PC-9 (cell line): Measurements from ENCODE around the gene DNAJB6.

Experiments
- CTCF ChIP-seq: fragments of 200-600 bp; sonication (generic); conservative IDR thresholded peaks from 2 replicates; pipeline ENCODE4 v1.6.1; 2017; ENCODE audit warnings: mixed run types, antibody characterized with exemption, mild to moderate bottlenecking, moderate library complexity
- EZH2 ChIP-seq: fragments of 200-600 bp; sonication (generic); IDR thresholded peaks from 2 replicates; pipeline ENCODE4 v1.8.0; 2017; ENCODE audit warnings: antibody characterized with exemption, low read depth

GRCh38 chr7:157401567-157402387 is 65.0 kb downstream of the DNAJB6 start:
- TF ChIP-seq EZH2 = no peak
- no peak for TF ChIP-seq CTCF
